H1 (cell line): ENCODE measurements around the gene GNB5. TPM values are rescaled to one million over a fixed set of nuclear protein-coding genes. Genes with fewer than 3 reads are reported as not detected.

Experiments
- CTCF ChIA-PET: fragments of 300-600 bp; sonication (Branson Sonifier 250); formaldehyde crosslinking; loops from one replicate; lab custom pipeline; 2021; ENCODE audit not compliant: partially characterized antibody; lab: Charles Lee
- POLR2A ChIA-PET: fragments of 300-600 bp; sonication (Branson Sonifier 250); formaldehyde crosslinking; loops from one replicate; lab custom pipeline; 2021; ENCODE audit warnings: inconsistent platforms; ENCODE audit not compliant: partially characterized antibody; lab: Charles Lee
- DNase-seq, 2 experiments: peaks; one replicate each; pipeline versions ENCODE4 v3.0.0 to v3.0.0-alpha.2; 2010 to 2022; ENCODE audit warnings: low spot score in 2 of 2, low read depth in 1 of 2, mixed read lengths in 1 of 2
- FAIRE-seq: peaks from 2 replicates; lab custom pipeline; 2011; peaks lifted over from hg19 to GRCh38; lab: Jason Lieb, UNC
- H2AFZ ChIP-seq: 2 replicates; pipeline ENCODE4 v1.8.1; 2012; ENCODE audit warnings: low read length, inconsistent platforms
- H2AK5ac ChIP-seq: 2 replicates; pipeline ENCODE4 v1.6.1; 2013; ENCODE audit warnings: low read depth, low read length
- H2BK120ac ChIP-seq: replicated peaks from 2 replicates; pipeline ENCODE3; 2013; ENCODE audit warnings: low read depth, low read length, inconsistent platforms
- H2BK12ac ChIP-seq: 2 replicates; pipeline ENCODE4 v1.6.1; 2013; ENCODE audit warnings: low read depth, low read length
- H2BK15ac ChIP-seq: 2 replicates; pipeline ENCODE4 v1.6.1; 2013; ENCODE audit warnings: low read length
- H2BK20ac ChIP-seq: 2 replicates; pipeline ENCODE4 v1.6.1; 2013; ENCODE audit warnings: low read length
- H2BK5ac ChIP-seq: 2 replicates; pipeline ENCODE4 v1.6.1; 2013; ENCODE audit warnings: low read depth, low read length
- H3K14ac ChIP-seq: 2 replicates; pipeline ENCODE4 v1.6.1; 2013; ENCODE audit warnings: inconsistent platforms; ENCODE audit not compliant: insufficient read length
- H3K18ac ChIP-seq: 2 replicates; pipeline ENCODE4 v1.6.1; 2013; ENCODE audit warnings: low read length; ENCODE audit errors: extremely low read depth
- H3K23ac ChIP-seq: 2 replicates; pipeline ENCODE4 v1.6.1; 2013; ENCODE audit warnings: inconsistent platforms; ENCODE audit not compliant: insufficient read length
- H3K23me2 ChIP-seq: 2 replicates; pipeline ENCODE4 v1.6.1; 2013; ENCODE audit warnings: low read depth, low read length
- H3K27ac ChIP-seq: 2 replicates; pipeline ENCODE4 v1.6.1; 2011; ENCODE audit warnings: low read depth, low read length, inconsistent platforms
- H3K27me3 ChIP-seq, 4 experiments: replicated peaks in 1 of 4; 1 replicate in 1 of 4; 2 replicates in 3 of 4; pipeline versions ENCODE4 v1.6.1 to v1.8.1; 2011 to 2013; ENCODE audit warnings: low read length in 3 of 4, mild to moderate bottlenecking in 3 of 4, inconsistent platforms in 2 of 4, mixed read lengths in 2 of 4, moderate library complexity in 1 of 4; ENCODE audit not compliant: control insufficient read depth in 3 of 4, insufficient read depth in 3 of 4; ENCODE audit errors: extremely low read depth in 1 of 4
- H3K36me3 ChIP-seq, 4 experiments: 2 replicates each; pipeline versions ENCODE4 v1.6.1 to v1.8.1; 2011 to 2013; ENCODE audit warnings: mild to moderate bottlenecking in 4 of 4, low read length in 3 of 4, moderate library complexity in 2 of 4, control low read depth in 1 of 4, inconsistent platforms in 1 of 4; ENCODE audit not compliant: insufficient read depth in 4 of 4, control insufficient read depth in 2 of 4
- H3K4ac ChIP-seq: replicated peaks from 2 replicates; pipeline ENCODE3; 2013; ENCODE audit warnings: low read length, low read depth, mixed read lengths, inconsistent platforms; ENCODE audit not compliant: insufficient read length
- H3K4me1 ChIP-seq, 4 experiments: replicated peaks in 1 of 4; 1 replicate in 1 of 4; 2 replicates in 3 of 4; pipeline versions ENCODE4 v1.6.1 to v1.8.1; 2011 to 2013; ENCODE audit warnings: low read length in 3 of 4, inconsistent platforms in 2 of 4, mixed read lengths in 1 of 4; ENCODE audit not compliant: insufficient read depth in 4 of 4, control insufficient read depth in 3 of 4
- H3K4me2 ChIP-seq, 2 experiments: 2 replicates each; pipeline versions ENCODE4 v1.6.1 to v1.8.1; 2011 to 2013; ENCODE audit warnings: low read depth in 2 of 2, low read length in 2 of 2, control low read depth in 1 of 2, inconsistent platforms in 1 of 2, mild to moderate bottlenecking in 1 of 2; ENCODE audit not compliant: insufficient read depth in 1 of 2
- H3K4me3 ChIP-seq, 4 experiments: fragments of 200-600, 300-600 bp in 1 of 4; sonication (generic), shearing (Covaris generic), sonication (Bioruptor Twin) in 1 of 4; 2 replicates each; pipeline versions ENCODE4 v1.5.1 to v1.8.1; 2011 to 2016; ENCODE audit warnings: low read length in 4 of 4, low read depth in 3 of 4, control low read depth in 2 of 4, inconsistent platforms in 2 of 4, mild to moderate bottlenecking in 2 of 4, mixed read lengths in 1 of 4, moderate library complexity in 1 of 4; ENCODE audit not compliant: insufficient read depth in 2 of 4; ENCODE audit errors: extremely low read depth in 1 of 4
- H3K56ac ChIP-seq: replicated peaks from 2 replicates; pipeline ENCODE3; 2013; ENCODE audit warnings: low read depth, mild to moderate bottlenecking, mixed read lengths, low read length, inconsistent platforms; ENCODE audit not compliant: insufficient read length
- H3K79me1 ChIP-seq: 2 replicates; pipeline ENCODE4 v1.6.1; 2013; ENCODE audit warnings: low read depth, low read length, control low read depth
- H3K79me2 ChIP-seq, 2 experiments: 2 replicates each; pipeline versions ENCODE4 v1.6.1 to v1.8.1; 2012 to 2013; ENCODE audit warnings: low read length in 2 of 2, mild to moderate bottlenecking in 2 of 2, inconsistent platforms in 1 of 2; ENCODE audit not compliant: insufficient read depth in 2 of 2, control insufficient read depth in 1 of 2
- H3K9ac ChIP-seq, 4 experiments: replicated peaks in 1 of 4; 1 replicate in 1 of 4; 2 replicates in 3 of 4; pipeline versions ENCODE4 v1.6.1 to v1.8.1; 2011 to 2013; ENCODE audit warnings: low read depth in 3 of 4, low read length in 3 of 4, control low read depth in 2 of 4, mild to moderate bottlenecking in 2 of 4, moderate library complexity in 2 of 4, inconsistent platforms in 1 of 4; ENCODE audit errors: extremely low read depth in 1 of 4
- H3K9me3 ChIP-seq, 2 experiments: 2 replicates each; pipeline versions ENCODE4 v1.6.1 to v1.8.1; 2012 to 2013; ENCODE audit warnings: mild to moderate bottlenecking in 2 of 2, moderate library complexity in 2 of 2, control low read depth in 1 of 2, inconsistent platforms in 1 of 2, low read depth in 1 of 2, low read length in 1 of 2, mixed read lengths in 1 of 2; ENCODE audit not compliant: insufficient read depth in 2 of 2
- H4K20me1 ChIP-seq, 2 experiments: replicated peaks in 1 of 2; 2 replicates each; pipeline versions ENCODE3 to v1.8.1; 2011 to 2013; ENCODE audit warnings: inconsistent platforms in 2 of 2, low read length in 2 of 2, mild to moderate bottlenecking in 1 of 2; ENCODE audit not compliant: insufficient read depth in 2 of 2, control insufficient read depth in 1 of 2
- H4K5ac ChIP-seq: 2 replicates; pipeline ENCODE4 v1.6.1; 2013; ENCODE audit warnings: low read length, low read depth, mixed read lengths, inconsistent platforms; ENCODE audit not compliant: insufficient read length
- H4K8ac ChIP-seq: 2 replicates; pipeline ENCODE4 v1.8.0; 2013; ENCODE audit warnings: mild to moderate bottlenecking, moderate library complexity, low read length, inconsistent platforms; ENCODE audit not compliant: insufficient read depth; ENCODE audit errors: extremely low read depth
- H4K91ac ChIP-seq: replicated peaks from 2 replicates; pipeline ENCODE3; 2013; ENCODE audit warnings: low read length, mixed read lengths, inconsistent platforms; ENCODE audit not compliant: insufficient read length
- CBX5 ChIP-seq: fragments of 300-800, 300-1000 bp; sonication (generic); IDR thresholded peaks from 2 replicates; pipeline ENCODE4 v1.7.1; 2016; ENCODE audit warnings: antibody characterized with exemption, low read length, low read depth
- GTF2F1 ChIP-seq: IDR thresholded peaks from 2 replicates; pipeline ENCODE4 v1.6.1; 2012; ENCODE audit warnings: low read depth, low read length, improper control_type of control experiment, borderline replicate concordance
- HDAC6 ChIP-seq: IDR thresholded peaks from one replicate; pipeline ENCODE4 v1.7.1; 2012; ENCODE audit warnings: low read depth, mild to moderate bottlenecking, inconsistent platforms, low read length, moderate library complexity
- JUND ChIP-seq: IDR thresholded peaks from 2 replicates; pipeline ENCODE4 v1.6.1; 2011; ENCODE audit warnings: mild to moderate bottlenecking, improper control_type of control experiment, low read length
- MAFK ChIP-seq: IDR thresholded peaks from 2 replicates; pipeline ENCODE4 v1.6.1; 2012; ENCODE audit warnings: low read depth, mild to moderate bottlenecking, improper control_type of control experiment, low read length
- SIN3A ChIP-seq, 2 experiments: IDR thresholded peaks in 1 of 2; conservative IDR thresholded peaks in 1 of 2; 2 replicates each; pipeline ENCODE4 v1.6.1; 2011 to 2012; ENCODE audit warnings: low read length in 2 of 2, improper control_type of control experiment in 1 of 2, low read depth in 1 of 2, mild to moderate bottlenecking in 1 of 2
- TAF1 ChIP-seq: IDR thresholded peaks from 2 replicates; pipeline ENCODE4 v1.6.1; 2011; ENCODE audit warnings: mild to moderate bottlenecking, low read depth, low read length
- TBP ChIP-seq: IDR thresholded peaks from 2 replicates; pipeline ENCODE4 v1.6.1; 2011; ENCODE audit warnings: low read depth, low read length, improper control_type of control experiment
- WGBS, 2 experiments: shearing (Covaris generic) in 1 of 2; methylation state at CpG; one replicate each; pipeline versions ENCODE4 v1.1.6 to v1.1.7; 2013 to 2015; ENCODE audit warnings: low lambda C conversion rate in 2 of 2, mixed read lengths in 2 of 2, inconsistent platforms in 1 of 2, low coverage in 1 of 2, missing lambda C conversion rate in 1 of 2; ENCODE audit not compliant: insufficient replicate concordance in 2 of 2, insufficient coverage in 1 of 2, insufficient read length in 1 of 2; ENCODE audit errors: extremely low coverage in 1 of 2, missing lambda C conversion rate in 1 of 2; 5-methylcytosine and 5-hydroxymethylcytosine counted together
- polyA plus RNA-seq, 7 experiments: library from polyadenylated mRNA; depleted of rRNA in 3 of 7; stranded (reverse) in 5 of 7; unstranded in 2 of 7; fragments of >200 nt in 5 of 7; fragments of 200-250 nt in 2 of 7; gene quantifications; 1 replicate in 5 of 7; 2 replicates in 1 of 7; 4 replicates in 1 of 7; pipeline versions ENCODE4 v1.2.1 to v1.2.3, GENCODE V29; 2011 to 2013; ENCODE audit warnings: missing spikeins in 2 of 7, mixed read lengths in 2 of 7
- total RNA-seq: library from RNA; stranded (reverse); fragmentation: NEBNext Ultra II Directional; extraction: Animal tissue kit (Norgen Biotek cat#: 25700); gene quantifications from 2 replicates; pipeline ENCODE4 v1.2.1, GENCODE V29; 2021
- TF ChIP-seq, protein P1 (sequence below), 3 experiments: IDR thresholded peaks; 1 replicate in 2 of 3; 2 replicates in 1 of 3; pipeline versions ENCODE4 v1.5.1 to v1.6.1; 2011; ENCODE audit warnings: low read length in 3 of 3, mild to moderate bottlenecking in 3 of 3, inconsistent platforms in 2 of 3, low read depth in 1 of 3, moderate library complexity in 1 of 3; ENCODE audit not compliant: insufficient read depth in 1 of 3; ENCODE audit errors: control extremely low read depth in 1 of 3

The GNB5 gene
- total and polyA plus RNA-seq, 2 of the 8 experiments (the other 6 are each of a cell fraction or from before 2014, with no cell fraction given): 21.7 to 42.5 TPM

DNA sequence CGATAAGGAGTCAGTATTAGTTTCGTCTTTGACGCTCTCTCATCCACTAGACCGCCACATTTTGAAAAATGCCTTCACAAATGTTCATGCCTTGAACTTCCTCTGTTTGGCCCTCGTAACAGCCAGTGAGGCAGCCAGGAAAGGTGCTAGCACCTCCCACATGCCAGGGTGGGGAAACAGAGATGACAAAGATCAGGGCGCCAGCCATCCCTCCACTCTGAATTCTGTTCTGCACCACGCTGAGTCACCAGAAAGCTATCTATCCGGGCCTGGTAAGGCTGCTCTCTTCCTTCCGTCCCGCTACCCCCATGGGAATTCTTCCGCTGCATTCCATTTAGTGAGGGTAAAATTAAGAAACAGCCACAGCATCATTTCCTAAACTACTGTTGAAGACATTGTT, 47.3 kb downstream of the GNB5 start:
- Histone ChIP-seq H3K79me2 (no peaks in the 10 kb centered on the region), H4K5ac (no peak overlapping the region), H3K4ac (no peak overlapping the region), H2BK12ac (no peak overlapping the region), H3K4me3 (no peak overlapping the region), H3K56ac (no peak overlapping the region), H2AK5ac (no peak overlapping the region), H3K9ac (no peak overlapping the region), H3K14ac (no peak overlapping the region), H3K36me3 (peaks cover 0 to 20% (median 10%) of the 10 kb centered on the region in 4 experiments; a peak in 2 of 8 replicates), H2BK5ac (no peak overlapping the region), H4K91ac (no peak overlapping the region), H4K20me1 (no peaks in the 10 kb centered on the region), H2BK20ac (no peak overlapping the region), H3K4me1 (peaks cover 0 to 2% (median 0%) of the 10 kb centered on the region in 4 experiments; a peak in 3 of 7 replicates), H3K18ac (no peak overlapping the region), H3K23ac (no peak overlapping the region), H3K79me1 (no peaks in the 10 kb centered on the region), H3K27me3 (no peaks in the 10 kb centered on the region), H2AFZ (no peak overlapping the region), H3K27ac (no peak overlapping the region), H3K9me3 (no peaks in the 10 kb centered on the region), H2BK15ac (no peak overlapping the region), H3K4me2 (no peak overlapping the region), H4K8ac (no peak overlapping the region), H2BK120ac (no peak overlapping the region), H3K23me2 (no peaks in the 10 kb centered on the region)
- DNase-seq (no peak), FAIRE-seq (no peak)
- CTCF ChIA-PET: interaction anchor here (0.7 to 9.5 kb wide), 3 partner anchors 20 to 41 kb away, joined by 3 to 41 read pairs (median 3); no protein-coding TSS in a partner anchor
- TF ChIP-seq SIN3A (conservative IDR thresholded peaks at IDR 0.05 in 1 of 2, IDR thresholded peaks at IDR 0.05 in 1 of 2; ENCODE audit: low read depth in 1 of 2, low read length in 2 of 2) (no peak), MAFK (no peak), GTF2F1 (no peak), CBX5 (no peak), TAF1 (no peak), TBP (no peak), JUND (no peak), HDAC6 (no peak)
- TF ChIP-seq, protein P1, sequence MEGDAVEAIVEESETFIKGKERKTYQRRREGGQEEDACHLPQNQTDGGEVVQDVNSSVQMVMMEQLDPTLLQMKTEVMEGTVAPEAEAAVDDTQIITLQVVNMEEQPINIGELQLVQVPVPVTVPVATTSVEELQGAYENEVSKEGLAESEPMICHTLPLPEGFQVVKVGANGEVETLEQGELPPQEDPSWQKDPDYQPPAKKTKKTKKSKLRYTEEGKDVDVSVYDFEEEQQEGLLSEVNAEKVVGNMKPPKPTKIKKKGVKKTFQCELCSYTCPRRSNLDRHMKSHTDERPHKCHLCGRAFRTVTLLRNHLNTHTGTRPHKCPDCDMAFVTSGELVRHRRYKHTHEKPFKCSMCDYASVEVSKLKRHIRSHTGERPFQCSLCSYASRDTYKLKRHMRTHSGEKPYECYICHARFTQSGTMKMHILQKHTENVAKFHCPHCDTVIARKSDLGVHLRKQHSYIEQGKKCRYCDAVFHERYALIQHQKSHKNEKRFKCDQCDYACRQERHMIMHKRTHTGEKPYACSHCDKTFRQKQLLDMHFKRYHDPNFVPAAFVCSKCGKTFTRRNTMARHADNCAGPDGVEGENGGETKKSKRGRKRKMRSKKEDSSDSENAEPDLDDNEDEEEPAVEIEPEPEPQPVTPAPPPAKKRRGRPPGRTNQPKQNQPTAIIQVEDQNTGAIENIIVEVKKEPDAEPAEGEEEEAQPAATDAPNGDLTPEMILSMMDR (IDR thresholded peaks at IDR 0.05; ENCODE audit: control extremely low read depth in 1 of 3, insufficient read depth in 1 of 3, low read depth in 1 of 3, low read length in 3 of 3): no peak
- POLR2A ChIA-PET: interaction anchor here (0.7 kb wide), 1 partner anchor 15 kb away, joined by 3 read pairs; no protein-coding TSS in a partner anchor
- WGBS, 2 experiments: 83% methylated on average over 11 of the region's 11 CpGs; no CpG with 5 or more reads in 1 of the 2 experiments
